VCaP (cell line): ENCODE data around the gene EHD1.

ENCODE experiments used
- H3K27ac ChIP-seq: fragments of 450-650 bp; 2 replicates; pipeline ENCODE4 v1.5.1; 2017
- CTCF ChIP-seq: fragments of 450-650 bp; conservative IDR thresholded peaks from 2 replicates; pipeline ENCODE4 v1.5.1; 2017; ENCODE audit warnings: mild to moderate bottlenecking, moderate library complexity

Gene EHD1

DNA sequence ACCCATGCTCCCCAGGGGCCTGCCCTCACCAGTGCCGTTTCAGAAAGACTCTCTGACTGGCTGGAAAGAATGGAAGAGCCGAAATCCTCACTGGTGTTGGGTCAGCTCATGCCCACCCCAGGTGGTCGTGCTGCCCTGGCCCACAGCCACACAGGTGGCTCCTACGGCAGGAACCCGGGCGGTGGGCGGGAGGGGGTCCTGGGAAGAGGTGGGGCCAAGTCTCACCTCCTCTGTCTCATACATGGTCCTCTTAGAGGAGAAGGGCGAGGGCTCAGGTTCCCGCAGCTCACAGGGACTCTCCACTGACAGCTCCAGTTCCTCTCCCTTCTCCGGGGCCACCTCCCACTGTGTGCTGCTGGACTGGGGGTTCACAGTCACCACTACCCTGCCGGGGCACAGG is 30.3 kb upstream of the EHD1 start:
- no peak for TF ChIP-seq CTCF
- H3K27ac ChIP-seq, result no peak overlapping the region

DNA sequence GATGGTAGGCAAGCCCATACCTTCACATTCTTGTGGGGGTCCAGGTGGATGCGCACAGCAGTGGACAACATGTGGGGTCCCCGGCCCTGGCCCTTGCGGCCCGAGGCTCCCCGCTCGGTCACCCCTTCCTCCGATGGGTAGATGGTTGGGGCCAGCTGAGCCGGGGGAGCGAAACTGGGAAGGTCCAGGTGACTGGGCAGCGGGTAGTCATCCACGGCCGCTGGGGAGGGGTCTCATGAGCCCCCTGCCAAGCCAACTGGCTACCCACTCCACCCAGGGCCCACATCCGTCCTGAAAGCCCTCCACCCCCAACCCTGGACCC is 27.9 kb upstream of the EHD1 start:
- no peak overlapping the region for H3K27ac ChIP-seq
- TF ChIP-seq CTCF, result no peak

DNA sequence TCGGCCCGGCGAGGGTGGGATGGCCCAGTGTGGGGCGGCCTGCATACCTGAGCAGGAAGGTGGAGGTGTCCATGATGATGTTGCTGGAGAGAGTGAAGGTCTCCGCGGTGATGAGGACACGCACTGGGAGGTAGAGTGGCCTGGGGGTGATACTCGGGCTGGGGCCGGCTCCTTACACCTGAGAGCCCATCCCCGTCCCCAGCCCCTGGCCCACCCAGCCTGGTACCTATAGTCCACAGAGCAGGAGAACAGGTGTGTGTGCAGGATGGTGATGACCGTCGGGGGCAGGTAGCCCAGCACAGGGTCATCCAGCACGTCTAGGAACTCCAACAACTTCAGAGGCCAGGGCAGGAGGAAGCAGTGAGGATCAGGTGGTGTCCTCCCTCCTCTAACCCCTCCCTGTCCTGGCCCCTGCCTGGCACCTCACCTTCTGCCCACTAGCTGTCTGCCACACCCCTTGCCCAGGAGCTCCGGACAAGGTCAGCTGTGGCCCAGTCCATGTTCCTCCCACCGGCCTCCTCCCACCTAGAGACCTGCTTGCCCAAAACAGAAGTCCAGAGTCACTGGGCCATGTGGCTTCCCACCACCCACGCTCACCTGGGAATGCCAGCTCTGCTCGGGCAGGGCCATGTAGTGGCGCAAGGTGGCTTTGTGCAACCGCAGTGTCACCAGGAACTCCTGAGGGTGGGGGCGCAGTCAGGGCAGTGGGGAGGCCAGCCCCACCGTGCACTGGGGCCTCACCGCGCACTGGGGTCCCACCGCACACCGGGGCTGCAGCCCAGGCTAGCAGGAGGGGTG is 27.3 kb upstream of the EHD1 start:
- H3K27ac ChIP-seq, result no peak overlapping the region
- no peak for TF ChIP-seq CTCF

GRCh38 chr11:64903291-64903833 is 24.9 kb upstream of the EHD1 start:
- no peak for TF ChIP-seq CTCF
- H3K27ac ChIP-seq, result no peak overlapping the region

GRCh38 chr11:64902102-64902900 is 23.9 kb upstream of the EHD1 start:
- TF ChIP-seq CTCF, result no peak
- H3K27ac ChIP-seq, result no peak overlapping the region

GRCh38 chr11:64900774-64901173 is 22.4 kb upstream of the EHD1 start:
- no peak for TF ChIP-seq CTCF
- H3K27ac ChIP-seq, result no peak overlapping the region

DNA sequence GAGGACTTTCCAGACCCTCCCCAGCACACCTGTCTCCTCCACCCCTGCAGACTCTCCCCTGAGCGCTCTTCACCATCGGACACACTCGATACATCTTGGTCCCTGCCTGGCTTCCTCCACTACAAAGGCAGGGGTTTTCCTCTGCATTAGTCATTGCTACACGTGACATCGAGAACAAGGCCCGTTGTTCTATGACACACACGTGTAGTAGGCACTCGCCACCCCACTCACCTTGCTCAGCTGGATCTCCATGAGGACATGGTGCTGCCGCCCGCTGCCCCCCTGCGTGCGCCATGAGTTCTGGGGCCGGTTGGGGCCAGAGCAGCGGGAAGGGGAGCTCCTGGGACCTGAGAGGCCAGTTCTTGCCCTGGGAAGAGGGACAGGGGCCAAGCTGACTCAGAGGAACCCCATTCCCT is 21.9 kb upstream of the EHD1 start:
- no peak overlapping the region for H3K27ac ChIP-seq
- no peak for TF ChIP-seq CTCF
